ENCODE data around the gene GNPDA1. TPM values are rescaled to one million over a fixed set of nuclear protein-coding genes. Genes with fewer than 3 reads are reported as not detected.
"Not testable (repeated sequence)": the region's sequence is repeated elsewhere in the genome, so short reads cannot be mapped to it uniquely, and the experiment has no call there.

Gene GNPDA1
- total RNA-seq: 10 to 100 TPM; 16.9 to 22.5 (median 19.2) TPM
- 12.1 TPM for polyA plus RNA-seq
- long read RNA-seq, donor 1, transcript GNPDA1-201 (7 exons, 2,273 nt): major isoform, 47 of 56 reads
- long read RNA-seq, donor 1, transcript GNPDA1-210 (6 exons, 2,980 nt): minor isoform, 5 of 56 reads
- long read RNA-seq, donor 1, partial matches to known transcripts: 2 of 56 reads
- long read RNA-seq, donor 1, other reads (novel, unspliced or antisense): 2 of 56 reads
- long read RNA-seq, donor 2, transcript GNPDA1-201 (7 exons, 2,273 nt): major isoform, 19 of 26 reads
- long read RNA-seq, donor 2, partial matches to known transcripts: 1 of 26 reads
- long read RNA-seq, donor 2, other reads (novel, unspliced or antisense): 2 of 26 reads
- long read RNA-seq, donor 3, transcript GNPDA1-201 (7 exons, 2,273 nt): major isoform, 60 of 83 reads
- long read RNA-seq, donor 3, transcript GNPDA1-210 (6 exons, 2,980 nt): minor isoform, 6 of 83 reads
- long read RNA-seq, donor 3, partial matches to known transcripts: 5 of 83 reads
- long read RNA-seq, donor 3, other reads (novel, unspliced or antisense): 9 of 83 reads
- long read RNA-seq, donor 4, transcript GNPDA1-201 (7 exons, 2,273 nt): major isoform, 24 of 29 reads
- long read RNA-seq, donor 4, partial matches to known transcripts: 1 of 29 reads
- long read RNA-seq, donor 4, other reads (novel, unspliced or antisense): 1 of 29 reads

- Histone ChIP-seq H3K4me3 (ENCODE audit: low read length) (peak within 1 kb of the TSS; percentile 70), H3K27me3 (ENCODE audit: control insufficient read depth, insufficient read depth) (no peaks in the 10 kb centered on the region), H3K9me3 (ENCODE audit: control insufficient read depth, low read length) (no peaks in the 10 kb centered on the region), H3K27ac (ENCODE audit: low read length) (peak within 1 kb of the TSS; percentile 73), H3K4me1 (ENCODE audit: control insufficient read depth, insufficient read depth, low read length) (peaks cover 4% of the 10 kb centered on the region)
- intact Hi-C loops (cut with DNase I): loop anchor here in 1 of 4 donors (5.0 to 10.0 kb wide), 2 partner anchors 52 to 129 kb away; no protein-coding TSS in a partner anchor
- DNase-seq (peak; percentile 83 to 94 (median 93)), ATAC-seq (peak; percentile 88 to 93)
- WGBS: 1% methylated on average over 58 of the region's 58 CpGs
These were observed at the start of gene GNPDA1 for GRCh38 chr5:142012792-142013388. TSS of gene GNPDA1 (minus strand) at chr5:142013027. CDS start at chr5:142012035, 992 bp downstream.

- no peak for DNase-seq
- WGBS: 74% methylated on average over 1 of the region's 1 CpG
- intact Hi-C loops (cut with DNase I): no loop called here
These were observed 46.6 kb upstream of the GNPDA1 start for GRCh38 chr5:142059304-142059940.

GRCh38 chr5:142057697-142058056, 44.9 kb upstream of the GNPDA1 start:
- Histone ChIP-seq H3K27me3 (ENCODE audit: control insufficient read depth, insufficient read depth) (no peaks in the 10 kb centered on the region), H3K27ac (ENCODE audit: low read length) (no peak overlapping the region), H3K9me3 (ENCODE audit: control insufficient read depth, low read length) (no peaks in the 10 kb centered on the region), H3K4me1 (ENCODE audit: control insufficient read depth, insufficient read depth, low read length) (no peaks in the 10 kb centered on the region), H3K4me3 (ENCODE audit: low read length) (no peak overlapping the region)
- DNase-seq (no peak), ATAC-seq (no peak)
- intact Hi-C loops (cut with DNase I): no loop called here

More at GRCh38 chr5:142059304-142059940, 46.6 kb upstream of the GNPDA1 start:
- Histone ChIP-seq H3K27me3 (ENCODE audit: control insufficient read depth, insufficient read depth) (no peaks in the 10 kb centered on the region), H3K4me1 (ENCODE audit: control insufficient read depth, insufficient read depth, low read length) (peaks cover 5% of the 10 kb centered on the region), H3K4me3 (ENCODE audit: low read length) (no peak overlapping the region), H3K27ac (ENCODE audit: low read length) (no peak overlapping the region), H3K9me3 (ENCODE audit: control insufficient read depth, low read length) (no peaks in the 10 kb centered on the region)
- ATAC-seq: peak; percentile 28 to 38

- ATAC-seq: no peak
- no peak for DNase-seq
- Histone ChIP-seq H3K27me3 (ENCODE audit: control insufficient read depth, insufficient read depth) (no peaks in the 10 kb centered on the region), H3K4me1 (ENCODE audit: control insufficient read depth, insufficient read depth, low read length) (no peaks in the 10 kb centered on the region), H3K27ac (ENCODE audit: low read length) (no peak overlapping the region), H3K9me3 (ENCODE audit: control insufficient read depth, low read length) (no peaks in the 10 kb centered on the region), H3K4me3 (ENCODE audit: low read length) (no peak overlapping the region)
- intact Hi-C loops (cut with DNase I): no loop called here
- WGBS: 68% methylated on average over 5 of the region's 5 CpGs
These were observed 44.2 kb upstream of the GNPDA1 start for GRCh38 chr5:142056816-142057696.

GRCh38 chr5:142055301-142055700, 42.5 kb upstream of the GNPDA1 start:
- Histone ChIP-seq H3K27me3 (ENCODE audit: control insufficient read depth, insufficient read depth) (no peaks in the 10 kb centered on the region), H3K4me3 (ENCODE audit: low read length) (no peak overlapping the region), H3K9me3 (ENCODE audit: control insufficient read depth, low read length) (no peaks in the 10 kb centered on the region), H3K4me1 (ENCODE audit: control insufficient read depth, insufficient read depth, low read length) (no peaks in the 10 kb centered on the region), H3K27ac (ENCODE audit: low read length) (no peak overlapping the region)
- DNase-seq (no peak), ATAC-seq (no peak)
- intact Hi-C loops (cut with DNase I): no loop called here
- WGBS: 94% methylated on average over 1 of the region's 1 CpG

- Histone ChIP-seq H3K27ac (ENCODE audit: low read length) (peak overlapping the region; percentile 57), H3K4me1 (ENCODE audit: control insufficient read depth, insufficient read depth, low read length) (no peaks in the 10 kb centered on the region), H3K9me3 (ENCODE audit: control insufficient read depth, low read length) (no peaks in the 10 kb centered on the region), H3K4me3 (ENCODE audit: low read length) (no peak overlapping the region), H3K27me3 (ENCODE audit: control insufficient read depth, insufficient read depth) (no peaks in the 10 kb centered on the region)
- ATAC-seq (peak; percentile 91 to 92), DNase-seq (peak in 2 of 3 donors; percentile 37 to 55)
- intact Hi-C loops (cut with DNase I): no loop called here
- 16% methylated on average over 4 of the region's 4 CpGs for WGBS
These were observed 40.8 kb upstream of the GNPDA1 start for GRCh38 chr5:142053426-142054151.

GRCh38 chr5:142052026-142052425, 39.2 kb upstream of the GNPDA1 start:
- H3K4me1 ChIP-seq (ENCODE audit: control insufficient read depth, insufficient read depth, low read length); DNase-seq; H3K27me3 ChIP-seq (ENCODE audit: control insufficient read depth, insufficient read depth); H3K4me3 ChIP-seq (ENCODE audit: low read length); intact Hi-C loops (cut with DNase I); H3K9me3 ChIP-seq (ENCODE audit: control insufficient read depth, low read length); ATAC-seq; H3K27ac ChIP-seq (ENCODE audit: low read length): not testable (repeated sequence)
- 84% methylated on average over 4 of the region's 4 CpGs for WGBS

- WGBS: 73% methylated on average over 7 of the region's 7 CpGs
These were observed 35.4 kb upstream of the GNPDA1 start for GRCh38 chr5:142048272-142048671.

GRCh38 chr5:142046191-142046590, 33.4 kb upstream of the GNPDA1 start:
- Histone ChIP-seq H3K27ac (ENCODE audit: low read length) (no peak overlapping the region), H3K9me3 (ENCODE audit: control insufficient read depth, low read length) (no peaks in the 10 kb centered on the region), H3K4me3 (ENCODE audit: low read length) (no peak overlapping the region), H3K27me3 (ENCODE audit: control insufficient read depth, insufficient read depth) (no peaks in the 10 kb centered on the region), H3K4me1 (ENCODE audit: control insufficient read depth, insufficient read depth, low read length) (no peaks in the 10 kb centered on the region)
- 87% methylated on average over 7 of the region's 7 CpGs for WGBS
- DNase-seq (peak in 1 of 3 donors; percentile 53), ATAC-seq (peak; percentile 45 to 72)
- intact Hi-C loops (cut with DNase I): no loop called here

More at GRCh38 chr5:142048272-142048671, 35.4 kb upstream of the GNPDA1 start:
- Histone ChIP-seq H3K4me1 (ENCODE audit: control insufficient read depth, insufficient read depth, low read length) (no peaks in the 10 kb centered on the region), H3K27me3 (ENCODE audit: control insufficient read depth, insufficient read depth) (no peaks in the 10 kb centered on the region), H3K9me3 (ENCODE audit: control insufficient read depth, low read length) (no peaks in the 10 kb centered on the region), H3K27ac (ENCODE audit: low read length) (no peak overlapping the region), H3K4me3 (ENCODE audit: low read length) (no peak overlapping the region)
- no peak for ATAC-seq
- intact Hi-C loops (cut with DNase I): no loop called here
- DNase-seq: no peak
